Activated T-cell treated with anti-CD3 and anti-CD28 coated beads, Interleukin-2, amount 50 U/mL, for 4 hours (primary cell): ENCODE data around the gene NAALADL2. TPM values are rescaled to one million over a fixed set of nuclear protein-coding genes. Genes with fewer than 3 reads are reported as not detected.
"Not testable (repeated sequence)": the region's sequence is repeated elsewhere in the genome, so short reads cannot be mapped to it uniquely, and the experiment has no call there.

Experiments used
- ATAC-seq, 2 donors: fragments of 200-7000 bp; cut with Tn5 transposase; one replicate each; pipeline ENCODE4 v1.10.0; 2021
- DNase-seq: peaks from one replicate; pipeline ENCODE4 v3.0.0-alpha.2; 2020
- H3K27me3 Mint-ChIP-seq: one replicate; pipeline ENCODE4 v1.8.0; 2021; ENCODE audit warnings: low read depth, mixed read lengths
- H3K36me3 Mint-ChIP-seq: one replicate; pipeline ENCODE4 v1.8.0; 2022; ENCODE audit warnings: mixed read lengths; ENCODE audit not compliant: insufficient read depth
- H3K4me1 Mint-ChIP-seq: one replicate; pipeline ENCODE4 v1.8.0; 2021; ENCODE audit warnings: low read depth, mixed read lengths
- H3K4me3 Mint-ChIP-seq: one replicate; pipeline ENCODE4 v1.8.0; 2021; ENCODE audit warnings: mild to moderate bottlenecking, moderate library complexity, mixed read lengths
- H3K9me3 Mint-ChIP-seq: one replicate; pipeline ENCODE4 v1.8.0; 2021; ENCODE audit warnings: mixed read lengths
- total RNA-seq, 3 donors: library from RNA; stranded (reverse); gene quantifications; one replicate each; pipeline ENCODE4 v1.2.1, GENCODE V29; 2021

NAALADL2 gene
- total RNA-seq, 3 donors from 2014 or later, result 0.26 to 0.33 (median 0.33) TPM

- Mint-ChIP-seq H3K36me3 (no peaks in the 10 kb centered on the region), H3K9me3 (no peaks in the 10 kb centered on the region), H3K27me3 (no peaks in the 10 kb centered on the region), H3K4me1 (no peaks in the 10 kb centered on the region), H3K4me3 (no peak overlapping the region)
- no peak for DNase-seq
- no peak for ATAC-seq
These were observed 573.4 kb downstream of the NAALADL2 start for GRCh38 chr3:175432376-175433025.

DNA sequence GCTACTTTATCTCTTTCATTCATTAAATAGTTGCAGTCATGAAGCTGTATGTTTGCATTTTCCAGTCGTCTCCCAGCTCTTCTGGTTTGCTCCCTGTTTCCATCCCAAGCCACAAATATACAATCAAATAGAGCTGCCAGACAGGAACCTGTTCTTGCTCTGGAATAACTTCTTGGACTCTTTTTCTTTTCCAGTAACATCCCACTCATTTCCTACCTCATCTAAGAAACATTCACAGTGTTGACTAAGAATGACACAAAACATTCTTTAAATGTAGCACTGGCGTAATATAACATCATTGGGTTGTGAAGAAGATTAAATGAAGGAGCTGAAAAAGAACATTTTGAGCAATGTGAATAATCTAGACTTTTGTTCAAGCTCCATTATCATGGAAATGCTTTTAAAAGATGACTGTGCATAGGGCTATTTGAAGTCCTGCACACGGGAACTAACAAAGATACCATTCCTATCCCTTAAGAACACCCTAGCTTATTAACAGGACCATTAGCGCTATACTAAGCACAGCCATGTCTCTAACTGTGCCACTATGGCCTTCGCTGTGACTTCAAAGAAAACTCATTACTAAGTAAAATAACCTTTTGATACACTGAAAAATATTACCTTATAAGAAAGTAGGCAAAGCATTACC is 574.0 kb downstream of the NAALADL2 start:
- Mint-ChIP-seq H3K36me3 (no peaks in the 10 kb centered on the region), H3K9me3 (no peaks in the 10 kb centered on the region), H3K27me3 (no peaks in the 10 kb centered on the region), H3K4me1 (no peaks in the 10 kb centered on the region), H3K4me3 (no peak overlapping the region)
- DNase-seq (no peak), ATAC-seq (no peak)

- no peaks in the 10 kb centered on the region for H3K27me3 Mint-ChIP-seq
- no peaks in the 10 kb centered on the region for H3K36me3 Mint-ChIP-seq
- DNase-seq, result no peak
- no peaks in the 10 kb centered on the region for H3K4me1 Mint-ChIP-seq
- ATAC-seq, result no peak
- peaks cover 3% of the 10 kb centered on the region for H3K9me3 Mint-ChIP-seq
- no peak overlapping the region for H3K4me3 Mint-ChIP-seq
These were observed 575.4 kb downstream of the NAALADL2 start for GRCh38 chr3:175434561-175434960.

- DNase-seq, result no peak
- Mint-ChIP-seq H3K4me3 (no peak overlapping the region), H3K36me3 (no peaks in the 10 kb centered on the region), H3K9me3 (peaks cover 15% of the 10 kb centered on the region), H3K27me3 (no peaks in the 10 kb centered on the region), H3K4me1 (no peaks in the 10 kb centered on the region)
- ATAC-seq, result no peak
These were observed 584.5 kb downstream of the NAALADL2 start for GRCh38 chr3:175443682-175444081.

DNA sequence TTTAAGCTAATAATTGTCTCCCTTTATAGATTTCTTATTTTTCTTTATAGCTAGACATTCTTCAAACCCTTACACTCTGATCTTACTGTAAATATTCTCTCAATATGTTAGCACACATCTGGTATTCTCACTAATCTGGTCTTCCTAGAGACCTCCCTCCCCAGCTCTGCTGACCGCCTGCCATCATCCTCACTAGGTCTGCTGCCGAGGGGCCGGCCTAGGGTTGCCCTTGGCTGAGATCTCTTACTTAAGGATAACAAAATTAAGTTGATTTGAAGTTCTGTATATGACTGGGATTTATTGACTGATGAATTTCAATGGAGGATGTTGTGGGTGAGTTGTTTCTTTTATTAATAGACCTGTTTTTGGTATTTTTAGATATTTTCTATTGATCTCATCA is 586.6 kb downstream of the NAALADL2 start:
- DNase-seq (no peak), ATAC-seq (no peak)
- Mint-ChIP-seq H3K36me3 (no peaks in the 10 kb centered on the region), H3K27me3 (no peaks in the 10 kb centered on the region), H3K4me3 (no peak overlapping the region), H3K9me3 (peaks cover 2% of the 10 kb centered on the region), H3K4me1 (no peaks in the 10 kb centered on the region)

- Mint-ChIP-seq H3K4me1 (no peaks in the 10 kb centered on the region), H3K27me3 (no peaks in the 10 kb centered on the region), H3K9me3 (peaks cover 6% of the 10 kb centered on the region), H3K36me3 (no peaks in the 10 kb centered on the region), H3K4me3 (no peak overlapping the region)
- DNase-seq, result no peak
- no peak for ATAC-seq
These were observed 588.4 kb downstream of the NAALADL2 start for GRCh38 chr3:175447521-175447920.

DNA sequence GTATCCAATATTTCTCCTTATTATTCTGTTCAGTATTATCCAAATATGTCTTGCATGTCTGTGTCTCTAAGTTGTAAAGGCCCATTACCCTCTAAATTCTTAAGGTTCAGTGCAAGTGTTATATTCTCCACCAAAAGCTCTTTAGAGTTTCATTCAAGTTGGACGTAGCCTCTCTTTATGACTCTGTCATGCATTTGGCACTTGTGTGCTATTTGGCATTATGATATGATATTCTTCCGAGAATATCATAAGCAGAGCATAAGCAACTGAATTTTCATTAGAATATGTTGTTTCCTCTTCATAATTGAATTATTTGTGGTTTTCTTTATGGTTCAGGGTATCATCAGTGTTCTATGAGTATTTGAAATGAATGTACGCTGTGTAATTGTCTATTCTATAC is 594.2 kb downstream of the NAALADL2 start:
- H3K4me3 Mint-ChIP-seq, result no peak overlapping the region
- no peaks in the 10 kb centered on the region for H3K4me1 Mint-ChIP-seq
- no peaks in the 10 kb centered on the region for H3K36me3 Mint-ChIP-seq

DNA sequence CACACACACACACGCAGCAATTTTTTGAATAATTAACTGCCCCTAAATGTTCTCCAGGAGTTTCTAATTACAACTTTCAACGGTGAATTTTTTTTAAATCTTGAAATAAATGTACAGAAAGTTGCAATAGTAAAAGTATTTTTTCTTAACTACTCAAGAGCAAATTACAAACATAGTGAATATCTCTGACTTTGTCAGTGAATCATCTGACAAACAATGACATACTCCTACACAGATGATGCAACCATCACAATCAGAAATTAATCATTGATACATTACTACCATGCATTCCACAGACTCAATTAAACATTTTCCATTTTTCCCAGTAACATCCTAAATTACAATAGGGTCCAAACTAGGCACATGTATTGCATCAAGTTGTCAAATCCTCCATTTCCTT is 597.3 kb downstream of the NAALADL2 start:
- H3K27me3 Mint-ChIP-seq, result no peaks in the 10 kb centered on the region
- ATAC-seq, result no peak
- H3K9me3 Mint-ChIP-seq, result peaks cover 21% of the 10 kb centered on the region
- no peak for DNase-seq
- H3K36me3 Mint-ChIP-seq, result no peaks in the 10 kb centered on the region
- H3K4me3 Mint-ChIP-seq, result no peak overlapping the region
- no peaks in the 10 kb centered on the region for H3K4me1 Mint-ChIP-seq

More for the DNA sequence above, 594.2 kb downstream of the NAALADL2 start:
- ATAC-seq (no peak), DNase-seq (no peak)
- Mint-ChIP-seq H3K9me3 (peaks cover 8% of the 10 kb centered on the region), H3K27me3 (no peaks in the 10 kb centered on the region)

- Mint-ChIP-seq H3K27me3 (no peaks in the 10 kb centered on the region), H3K36me3 (no peaks in the 10 kb centered on the region), H3K4me3 (no peak overlapping the region), H3K4me1 (no peaks in the 10 kb centered on the region), H3K9me3 (peaks cover 16% of the 10 kb centered on the region)
- ATAC-seq, result no peak
- DNase-seq, result no peak
These were observed 598.2 kb downstream of the NAALADL2 start for GRCh38 chr3:175457301-175457700.

- peaks cover 13% of the 10 kb centered on the region for H3K9me3 Mint-ChIP-seq
- H3K4me3 Mint-ChIP-seq, H3K4me1 Mint-ChIP-seq, ATAC-seq, DNase-seq, H3K36me3 Mint-ChIP-seq, H3K27me3 Mint-ChIP-seq: not testable (repeated sequence)
These were observed 601.8 kb downstream of the NAALADL2 start for GRCh38 chr3:175460849-175461399.

GRCh38 chr3:175464362-175464761 is 605.2 kb downstream of the NAALADL2 start:
- H3K9me3 Mint-ChIP-seq, result peaks cover 5% of the 10 kb centered on the region
- no peaks in the 10 kb centered on the region for H3K36me3 Mint-ChIP-seq
- no peaks in the 10 kb centered on the region for H3K4me1 Mint-ChIP-seq
- DNase-seq, result no peak
- no peaks in the 10 kb centered on the region for H3K27me3 Mint-ChIP-seq
- no peak overlapping the region for H3K4me3 Mint-ChIP-seq
- no peak for ATAC-seq

DNA sequence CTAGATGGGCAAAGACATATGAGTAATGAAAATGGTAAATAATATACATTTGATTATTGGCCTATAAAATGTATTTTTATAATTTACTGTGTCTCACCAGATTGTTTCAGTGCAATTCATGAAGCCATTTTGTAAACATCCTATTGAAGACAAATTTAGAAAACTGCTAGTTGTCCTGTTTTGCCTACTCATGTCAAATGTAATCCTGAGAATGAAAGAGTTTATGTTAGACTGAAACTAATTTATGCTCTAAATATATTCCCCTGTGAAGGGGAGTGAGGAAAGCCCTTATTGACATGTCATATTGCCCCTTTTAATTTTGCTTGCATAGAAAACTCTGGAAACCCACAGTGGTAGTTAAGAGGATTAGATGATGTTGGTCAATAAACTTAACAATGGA is 610.0 kb downstream of the NAALADL2 start:
- Mint-ChIP-seq H3K4me1 (no peaks in the 10 kb centered on the region), H3K27me3 (no peaks in the 10 kb centered on the region), H3K9me3 (peaks cover 4% of the 10 kb centered on the region), H3K4me3 (no peak overlapping the region), H3K36me3 (no peaks in the 10 kb centered on the region)
- ATAC-seq, result no peak
- no peak for DNase-seq

DNA sequence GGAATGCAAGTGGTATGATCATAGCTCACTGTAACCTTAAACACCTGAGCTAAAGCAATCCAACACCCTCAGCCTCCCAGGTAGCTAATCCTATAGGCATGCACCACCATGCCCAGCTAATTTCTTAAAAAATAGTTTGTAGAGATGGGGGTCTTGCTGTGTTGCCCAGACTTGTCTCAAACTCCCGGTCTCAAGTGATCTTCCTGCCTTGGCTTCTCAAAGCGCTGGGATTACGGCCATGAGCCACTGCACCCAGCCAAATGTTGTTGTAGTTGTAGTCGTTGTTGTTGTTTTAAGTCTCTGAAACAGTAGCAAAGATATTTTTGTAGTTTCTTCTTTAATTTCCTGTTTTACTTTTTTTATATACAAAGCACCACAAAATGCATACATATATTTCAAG is 616.6 kb downstream of the NAALADL2 start:
- Mint-ChIP-seq H3K27me3 (no peaks in the 10 kb centered on the region), H3K4me1 (no peaks in the 10 kb centered on the region), H3K36me3 (no peaks in the 10 kb centered on the region), H3K9me3 (no peaks in the 10 kb centered on the region), H3K4me3 (no peak overlapping the region)
- DNase-seq, result no peak
- ATAC-seq, result no peak

- H3K9me3 Mint-ChIP-seq, result no peaks in the 10 kb centered on the region
- H3K4me3 Mint-ChIP-seq, result no peak overlapping the region
- DNase-seq, result no peak
- no peaks in the 10 kb centered on the region for H3K4me1 Mint-ChIP-seq
- no peaks in the 10 kb centered on the region for H3K27me3 Mint-ChIP-seq
- no peak for ATAC-seq
- no peaks in the 10 kb centered on the region for H3K36me3 Mint-ChIP-seq
These were observed 617.4 kb downstream of the NAALADL2 start for GRCh38 chr3:175476489-175476888.

- Mint-ChIP-seq H3K4me3 (no peak overlapping the region), H3K4me1 (no peaks in the 10 kb centered on the region), H3K27me3 (no peaks in the 10 kb centered on the region), H3K36me3 (no peaks in the 10 kb centered on the region), H3K9me3 (no peaks in the 10 kb centered on the region)
- no peak for DNase-seq
- ATAC-seq, result no peak
These were observed 618.6 kb downstream of the NAALADL2 start for GRCh38 chr3:175477651-175478224.
